CD1c-positive myeloid dendritic cell (primary cell): Measurements from ENCODE around the gene SCAND1.
"Not testable (repeated sequence)": the region's sequence is repeated elsewhere in the genome, so short reads cannot be mapped to it uniquely, and the experiment has no call there.

ENCODE experiments used
- DNase-seq: peaks from one replicate; pipeline ENCODE4 v3.0.0-alpha.2; 2016; ENCODE audit errors: extremely low spot score

Gene SCAND1

DNA sequence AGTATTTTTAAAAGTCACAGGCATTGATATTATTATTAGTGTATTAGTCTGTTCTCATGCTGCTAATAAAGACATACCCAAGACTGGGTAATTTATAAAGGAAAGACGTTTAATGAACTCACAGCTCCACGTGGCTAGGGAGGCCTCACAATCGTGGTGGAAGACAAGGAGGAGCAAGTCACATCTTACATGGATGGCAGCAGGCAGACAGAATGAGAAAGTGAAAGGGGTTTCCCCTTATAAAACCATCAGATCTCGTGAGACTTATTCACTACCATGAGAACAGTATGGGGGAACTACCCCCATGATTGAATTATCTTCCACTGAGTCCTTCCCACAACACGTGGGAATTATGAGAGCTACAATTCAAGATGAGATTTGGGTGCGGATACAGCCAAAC is 5.0 kb upstream of the SCAND1 start:
- DNase-seq: not testable (repeated sequence)

GRCh38 chr20:35956616-35957015 is 2.3 kb upstream of the SCAND1 start:
- no peak for DNase-seq

GRCh38 chr20:35954907-35955251 is 577 bp upstream of the SCAND1 start:
- peak; percentile 52 for DNase-seq

GRCh38 chr20:35953387-35954199 is 709 bp downstream of the SCAND1 start:
- peak; percentile 62 for DNase-seq

- DNase-seq: peak; percentile 72
Measured at GRCh38 chr20:35952480-35953386, 1.6 kb downstream of the SCAND1 start.

GRCh38 chr20:35952080-35952479 is 2.2 kb downstream of the SCAND1 start:
- DNase-seq: not testable (repeated sequence)

DNA sequence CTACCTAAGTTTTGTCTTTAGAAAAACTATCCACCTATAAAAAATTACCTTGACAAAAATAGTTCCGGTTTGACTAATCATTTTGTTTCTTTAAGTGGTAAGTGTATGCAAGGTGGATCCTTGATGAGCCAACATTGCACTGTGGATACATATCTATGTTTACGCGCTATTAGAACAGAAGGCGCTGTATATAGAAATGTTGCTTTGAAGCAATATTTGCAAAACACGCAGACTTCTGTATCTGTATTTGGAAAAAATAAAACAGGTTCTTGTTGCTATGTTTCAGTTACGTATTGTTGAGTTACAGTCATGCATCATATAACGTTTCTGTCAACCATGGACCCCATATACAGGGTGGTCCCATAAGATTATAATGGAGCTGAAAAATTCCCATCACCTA is 4.2 kb downstream of the SCAND1 start:
- no peak for DNase-seq

GRCh38 chr20:35947907-35948306 is 6.4 kb downstream of the SCAND1 start:
- DNase-seq: no peak

DNA sequence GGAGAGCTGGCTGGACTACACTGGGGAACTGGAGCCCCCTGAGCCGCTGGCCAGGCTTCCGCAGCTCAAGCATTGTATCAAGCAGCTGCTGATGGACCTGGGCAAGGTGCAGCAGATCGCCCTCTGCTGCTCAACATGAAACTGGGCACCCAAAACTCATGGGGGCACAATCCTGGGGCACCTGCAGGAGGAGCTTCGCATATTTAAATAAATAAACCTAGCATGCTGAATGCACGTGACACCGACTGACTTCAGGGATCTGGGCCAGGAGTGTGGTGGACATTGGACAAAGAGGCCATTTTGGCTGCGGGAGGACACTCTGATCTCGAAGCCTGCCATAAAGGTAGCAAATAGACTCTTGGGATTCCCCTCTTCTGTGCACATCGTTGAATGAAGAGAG is 6.8 kb downstream of the SCAND1 start:
- peak; percentile 3 for DNase-seq

GRCh38 chr20:35942243-35942642 is 12.1 kb downstream of the SCAND1 start:
- peak; percentile 18 for DNase-seq

DNA sequence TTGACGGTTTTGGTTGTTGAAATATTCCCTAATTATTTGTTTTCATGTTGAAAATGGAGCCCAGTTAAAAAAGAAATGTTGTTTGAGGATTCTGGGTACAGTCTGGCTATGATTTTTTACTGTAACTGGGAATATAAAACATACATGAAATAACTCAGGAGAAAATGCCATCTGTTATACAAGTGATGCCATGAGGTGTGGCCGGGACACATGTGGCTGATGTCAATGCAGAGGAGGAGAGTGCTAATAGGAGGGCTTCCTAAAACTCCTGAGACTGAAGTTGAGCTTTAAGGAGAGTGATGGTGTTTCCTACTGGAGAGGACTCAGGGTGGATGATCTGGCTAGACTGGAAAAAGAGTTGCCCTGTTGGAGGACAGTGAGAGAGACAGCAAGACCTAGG is 12.7 kb downstream of the SCAND1 start:
- no peak for DNase-seq

DNA sequence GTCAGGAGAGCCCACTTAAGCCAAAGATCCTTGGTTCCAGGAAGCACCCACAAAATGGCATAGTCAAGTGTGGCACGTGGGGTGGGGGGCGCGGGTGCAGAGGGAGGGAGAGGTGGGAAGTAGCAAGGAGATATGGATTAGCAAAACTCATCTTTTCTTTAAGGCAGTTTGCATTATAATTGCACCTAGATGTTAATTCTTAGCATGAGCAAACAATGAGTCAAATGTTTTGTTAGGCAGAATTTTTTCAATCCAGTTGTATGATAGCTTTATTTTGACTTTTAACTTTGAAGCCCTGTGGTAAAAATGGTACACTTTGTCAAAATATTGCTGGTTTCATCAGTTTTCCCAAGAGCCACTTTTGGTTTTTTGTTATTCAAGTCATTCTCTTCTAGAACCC is 15.0 kb downstream of the SCAND1 start:
- DNase-seq: no peak

DNA sequence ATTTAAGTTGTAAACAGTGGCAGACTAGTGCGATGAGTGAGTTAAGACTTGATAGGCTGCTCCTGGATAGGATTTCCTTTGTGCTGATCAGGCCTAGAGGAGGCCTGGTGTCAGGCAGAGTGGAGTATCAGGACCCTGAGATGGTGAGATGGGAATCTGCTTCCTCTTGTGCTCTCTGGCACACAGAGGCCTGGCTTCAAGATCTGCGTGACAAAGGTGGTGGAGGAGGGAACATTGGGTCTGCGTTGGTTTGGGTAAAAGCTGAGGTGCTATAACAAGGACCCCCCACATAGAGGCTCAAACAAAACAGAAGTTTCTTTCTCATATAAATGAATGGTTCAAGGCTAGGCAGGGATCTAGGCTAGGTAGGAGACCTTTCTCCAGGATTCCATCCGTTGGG is 20.3 kb downstream of the SCAND1 start:
- DNase-seq: no peak

- no peak for DNase-seq
Measured at GRCh38 chr20:35929301-35929700, 25.0 kb downstream of the SCAND1 start.

DNA sequence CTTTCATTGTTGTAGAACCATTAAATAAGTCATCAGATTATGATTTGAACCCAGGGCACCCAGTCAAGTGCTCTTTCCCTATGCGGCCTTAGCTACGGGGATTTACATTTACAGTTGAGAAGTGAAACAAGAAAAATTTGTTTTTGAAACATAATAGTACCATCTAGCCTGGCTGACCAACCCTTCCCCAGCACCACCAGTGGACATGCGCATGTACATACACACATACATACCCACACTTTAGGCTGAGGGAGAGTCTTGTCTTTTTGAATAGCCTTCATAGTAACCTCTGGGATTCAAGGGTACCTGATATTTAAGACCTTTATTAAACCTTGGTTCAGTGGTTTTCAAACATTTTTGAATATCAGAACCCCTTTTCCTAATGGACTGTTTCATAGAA is 33.8 kb downstream of the SCAND1 start:
- no peak for DNase-seq

DNA sequence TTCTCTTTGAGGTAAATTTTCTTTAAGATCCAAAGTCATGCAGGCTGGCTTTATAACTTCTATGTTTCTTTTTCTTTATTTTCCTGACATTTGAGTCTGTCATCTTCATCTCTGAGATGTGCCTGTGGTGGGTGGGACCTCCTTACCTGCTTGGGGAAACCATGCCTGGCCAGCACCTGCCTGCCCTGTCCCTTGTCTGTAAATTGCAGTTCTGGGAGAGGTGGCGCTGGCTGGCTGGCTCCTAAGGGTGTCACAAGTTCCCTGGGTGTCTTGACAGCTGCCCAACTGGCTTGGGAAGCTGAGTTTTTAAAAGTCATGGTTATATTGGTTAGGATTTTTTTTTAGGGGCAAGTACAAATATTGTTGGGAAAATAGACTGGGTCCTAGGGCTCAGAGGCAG is 36.3 kb downstream of the SCAND1 start:
- no peak for DNase-seq

DNA sequence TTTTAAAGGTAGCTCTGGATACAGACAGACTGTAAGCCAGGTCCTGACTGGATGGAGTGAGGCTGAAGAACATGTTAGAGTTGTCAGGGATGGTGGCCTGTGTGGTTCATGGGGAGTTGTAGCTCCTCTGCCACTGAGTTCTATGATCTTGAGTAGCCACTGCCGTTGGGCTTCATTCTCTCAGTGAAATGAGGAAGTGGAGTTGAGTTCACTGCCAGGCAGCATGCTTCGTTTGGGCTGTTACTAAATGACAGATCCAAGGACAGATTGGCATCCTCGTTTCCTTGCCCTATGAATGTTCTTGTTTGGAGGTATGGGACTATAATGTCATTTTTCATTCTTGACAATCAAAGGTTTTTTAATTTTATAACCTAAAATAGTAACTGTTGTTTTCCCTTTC is 37.2 kb downstream of the SCAND1 start:
- no peak for DNase-seq

GRCh38 chr20:35912881-35913280 is 41.4 kb downstream of the SCAND1 start:
- no peak for DNase-seq

DNA sequence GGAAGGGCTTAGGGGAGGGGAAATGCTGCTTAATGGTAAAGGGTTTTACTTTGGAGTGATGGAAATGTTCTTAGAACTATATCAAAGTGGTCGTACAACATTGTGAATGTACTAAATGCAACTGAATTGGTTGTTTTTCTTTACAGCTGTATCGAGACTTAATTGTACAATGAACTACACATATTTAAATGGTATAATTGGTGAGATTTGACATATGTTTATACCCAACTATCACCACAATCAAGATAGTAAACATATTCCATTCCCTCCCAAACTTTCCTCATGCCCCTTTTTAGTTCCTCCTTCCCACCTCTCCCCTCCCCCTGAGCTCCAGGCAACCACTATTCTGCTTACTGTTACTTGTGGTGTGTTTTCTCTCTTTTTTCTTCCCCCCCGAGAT is 44.0 kb downstream of the SCAND1 start:
- DNase-seq: no peak

DNA sequence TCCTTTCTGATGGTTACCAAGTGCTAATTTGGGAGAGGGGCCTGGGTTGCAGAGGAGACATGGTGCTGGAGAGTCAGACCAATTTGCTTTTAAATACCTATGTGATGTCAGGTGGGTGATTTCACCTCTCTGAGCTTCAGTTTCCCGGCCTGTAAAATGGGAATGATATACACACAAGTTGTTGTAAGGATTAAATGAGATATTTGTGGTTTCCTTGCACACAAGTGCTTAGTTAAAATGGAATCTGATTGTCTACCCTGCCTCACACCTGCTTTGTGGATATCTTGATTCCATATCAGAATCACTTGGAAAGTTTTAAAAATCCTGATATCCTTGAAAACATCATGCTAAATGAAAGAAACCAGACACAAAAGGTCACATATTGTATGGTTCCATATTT is 44.5 kb downstream of the SCAND1 start:
- no peak for DNase-seq

GRCh38 chr20:35909176-35909575 is 45.1 kb downstream of the SCAND1 start:
- no peak for DNase-seq

- no peak for DNase-seq
Measured at GRCh38 chr20:35908007-35908406, 46.3 kb downstream of the SCAND1 start.
